HG02973 (cell line): ENCODE measurements around the gene DMBX1.

Experiments
- ATAC-seq: cut with Tn5 transposase; IDR thresholded peaks from one replicate; pipeline ENCODE4 v1.9.1; 2021; ENCODE audit warnings: moderate library complexity; ENCODE audit not compliant: unreplicated experiment

DMBX1 gene

GRCh38 chr1:46480959-46481646, 8.5 kb upstream of the DMBX1 start:
- ATAC-seq: no peak

GRCh38 chr1:46481961-46482360, 7.7 kb upstream of the DMBX1 start:
- no peak for ATAC-seq

GRCh38 chr1:46483589-46483988, 6.0 kb upstream of the DMBX1 start:
- ATAC-seq: no peak

GRCh38 chr1:46484783-46485490, 4.7 kb upstream of the DMBX1 start:
- ATAC-seq: no peak

- ATAC-seq: no peak
These were observed 3.8 kb upstream of the DMBX1 start for GRCh38 chr1:46485564-46486431.

- ATAC-seq: no peak
These were observed 3.1 kb upstream of the DMBX1 start for GRCh38 chr1:46486432-46487015.

GRCh38 chr1:46487818-46488218, 1.8 kb upstream of the DMBX1 start:
- no peak for ATAC-seq

- ATAC-seq: no peak
These were observed 1.1 kb upstream of the DMBX1 start for GRCh38 chr1:46488343-46489168.

GRCh38 chr1:46489169-46489637, 433 bp upstream of the DMBX1 start:
- no peak for ATAC-seq

GRCh38 chr1:46490406-46490655, 695 bp downstream of the DMBX1 start:
- no peak for ATAC-seq

GRCh38 chr1:46490656-46491442, 1.2 kb downstream of the DMBX1 start:
- no peak for ATAC-seq

- ATAC-seq: no peak
These were observed 2.0 kb downstream of the DMBX1 start for GRCh38 chr1:46491443-46492268.

GRCh38 chr1:46492269-46492853, 2.7 kb downstream of the DMBX1 start:
- ATAC-seq: no peak

GRCh38 chr1:46492871-46493270, 3.2 kb downstream of the DMBX1 start:
- no peak for ATAC-seq

- no peak for ATAC-seq
These were observed 3.8 kb downstream of the DMBX1 start for GRCh38 chr1:46493316-46494032.

- no peak for ATAC-seq
These were observed 5.3 kb downstream of the DMBX1 start for GRCh38 chr1:46494910-46495309.

GRCh38 chr1:46495778-46496177, 6.1 kb downstream of the DMBX1 start:
- no peak for ATAC-seq

- no peak for ATAC-seq
These were observed 6.9 kb downstream of the DMBX1 start for GRCh38 chr1:46496505-46496904.
